OCI-LY1 (cell line): ENCODE measurements around the gene TGM5.

Experiments used
- H2AFZ ChIP-seq: fragments of 200-600 bp; sonication (generic), shearing (Covaris generic); 2 replicates; pipeline ENCODE4 v1.6.0; 2014; ENCODE audit warnings: antibody characterized with exemption, mild to moderate bottlenecking, low read length
- H3F3A ChIP-seq: fragments of 200-600 bp; sonication (generic), shearing (Covaris generic); 2 replicates; pipeline ENCODE4 v1.6.0; 2014; ENCODE audit warnings: mild to moderate bottlenecking, antibody characterized with exemption, low read length, moderate library complexity; ENCODE audit not compliant: insufficient read depth
- H3K27ac ChIP-seq: fragments of 200-600 bp; sonication (generic); 2 replicates; pipeline ENCODE4 v1.5.1; 2014; ENCODE audit warnings: low read length, mixed run types, mild to moderate bottlenecking, low read depth; ENCODE audit not compliant: poor library complexity, severe bottlenecking
- H3K27me3 ChIP-seq: fragments of 200-600 bp; sonication (generic); 2 replicates; pipeline ENCODE4 v1.6.0; 2014; ENCODE audit warnings: antibody characterized with exemption, mild to moderate bottlenecking, low read length, moderate library complexity; ENCODE audit not compliant: insufficient read depth
- H3K36me3 ChIP-seq: fragments of 200-600 bp; sonication (generic); 2 replicates; pipeline ENCODE4 v1.6.1; 2014; ENCODE audit warnings: mild to moderate bottlenecking, antibody characterized with exemption, low read length, moderate library complexity, mixed read lengths; ENCODE audit not compliant: insufficient read depth
- H3K4me1 ChIP-seq: fragments of 200-600 bp; sonication (generic); 2 replicates; pipeline ENCODE4 v1.5.1; 2014; ENCODE audit warnings: mild to moderate bottlenecking, low read length, moderate library complexity; ENCODE audit not compliant: insufficient read depth, severe bottlenecking
- H3K4me2 ChIP-seq: fragments of 200-600 bp; sonication (generic), shearing (Covaris generic); 2 replicates; pipeline ENCODE4 v1.6.1; 2014; ENCODE audit warnings: low read length
- H3K4me3 ChIP-seq: fragments of 200-600 bp; sonication (generic); 2 replicates; pipeline ENCODE4 v1.5.1; 2014; ENCODE audit warnings: low read length, low read depth, mild to moderate bottlenecking, mixed read lengths; ENCODE audit not compliant: poor library complexity, severe bottlenecking
- H3K79me2 ChIP-seq: fragments of 200-600 bp; shearing (Covaris generic); 2 replicates; pipeline ENCODE4 v1.6.1; 2016; ENCODE audit warnings: mixed run types, low read length, mixed read lengths; ENCODE audit not compliant: insufficient read depth
- H3K9ac ChIP-seq: fragments of 200-600 bp; sonication (generic), shearing (Covaris generic); 2 replicates; pipeline ENCODE4 v1.6.1; 2014; ENCODE audit warnings: mild to moderate bottlenecking, low read length, mixed read lengths
- H3K9me2 ChIP-seq: fragments of 200-600 bp; sonication (generic), shearing (Covaris generic); 2 replicates; pipeline ENCODE4 v1.6.1; 2014; ENCODE audit warnings: low read depth, mild to moderate bottlenecking, low read length, mixed read lengths
- H3K9me3 ChIP-seq: fragments of 200-600 bp; shearing (Covaris generic); 2 replicates; pipeline ENCODE4 v1.6.1; 2014; ENCODE audit warnings: low read length, mixed read lengths
- H4K20me1 ChIP-seq: fragments of 200-600 bp; sonication (generic), shearing (Covaris generic); 2 replicates; pipeline ENCODE4 v1.6.0; 2016; ENCODE audit warnings: mild to moderate bottlenecking, low read length; ENCODE audit not compliant: insufficient read depth
- CTCF ChIP-seq: fragments of 200-600 bp; sonication (generic), shearing (Covaris generic); IDR thresholded peaks from 2 replicates; pipeline ENCODE4 v1.5.1; 2017; ENCODE audit warnings: mild to moderate bottlenecking, antibody characterized with exemption, low read length, moderate library complexity, mixed read lengths
- EZH2 ChIP-seq: fragments of 200-600 bp; sonication (generic), shearing (Covaris generic); IDR thresholded peaks from 2 replicates; pipeline ENCODE4 v1.8.0; 2017; ENCODE audit warnings: borderline replicate concordance, mixed run types, mild to moderate bottlenecking, antibody characterized with exemption, low read length, moderate library complexity, mixed read lengths

Gene TGM5

GRCh38 chr15:43241100-43241499 lies 25.6 kb downstream of the TGM5 start:
- TF ChIP-seq CTCF (no peak), EZH2 (no peak)
- Histone ChIP-seq H3F3A (no peaks in the 10 kb centered on the region), H3K79me2 (no peaks in the 10 kb centered on the region), H3K4me1 (no peaks in the 10 kb centered on the region), H3K4me3 (no peak overlapping the region), H3K4me2 (no peak overlapping the region), H3K36me3 (no peaks in the 10 kb centered on the region), H3K9ac (no peak overlapping the region), H3K9me3 (no peaks in the 10 kb centered on the region), H4K20me1 (no peaks in the 10 kb centered on the region), H3K27ac (no peak overlapping the region), H3K9me2 (no peaks in the 10 kb centered on the region), H2AFZ (no peak overlapping the region), H3K27me3 (peaks cover 5% of the 10 kb centered on the region)

GRCh38 chr15:43239732-43240491 lies 26.8 kb downstream of the TGM5 start:
- Histone ChIP-seq H3K9me3 (no peaks in the 10 kb centered on the region), H3K4me2 (no peak overlapping the region), H3K36me3 (no peaks in the 10 kb centered on the region), H3K9ac (no peak overlapping the region), H3K27me3 (no peaks in the 10 kb centered on the region; the same call in 1 of the 2 replicates), H4K20me1 (no peaks in the 10 kb centered on the region), H3K4me3 (no peak overlapping the region), H3K27ac (no peak overlapping the region), H3F3A (no peaks in the 10 kb centered on the region), H3K79me2 (no peaks in the 10 kb centered on the region), H3K9me2 (no peaks in the 10 kb centered on the region), H3K4me1 (no peaks in the 10 kb centered on the region), H2AFZ (no peak overlapping the region)
- TF ChIP-seq EZH2: no peak
- no peak for TF ChIP-seq CTCF

- no peak overlapping the region for H2AFZ ChIP-seq
- no peaks in the 10 kb centered on the region; the same call in 1 of the 2 replicates for H3K27me3 ChIP-seq
- no peaks in the 10 kb centered on the region for H3K4me1 ChIP-seq
- H4K20me1 ChIP-seq: no peaks in the 10 kb centered on the region
- H3F3A ChIP-seq: no peaks in the 10 kb centered on the region
- H3K9me3 ChIP-seq: no peaks in the 10 kb centered on the region
- H3K36me3 ChIP-seq: no peaks in the 10 kb centered on the region
- no peaks in the 10 kb centered on the region for H3K9me2 ChIP-seq
- no peak overlapping the region for H3K9ac ChIP-seq
- H3K27ac ChIP-seq: no peak overlapping the region
- TF ChIP-seq EZH2 (no peak), CTCF (no peak)
- H3K79me2 ChIP-seq: no peaks in the 10 kb centered on the region
- no peak overlapping the region for H3K4me3 ChIP-seq
- H3K4me2 ChIP-seq: no peak overlapping the region
Measured at GRCh38 chr15:43238671-43239131, 28.0 kb downstream of the TGM5 start.
